Measurements from ENCODE around the gene VTI1A. TPM values are rescaled to one million over a fixed set of nuclear protein-coding genes. Genes with fewer than 3 reads are reported as not detected.

The VTI1A gene
- total and polyA plus RNA-seq, 2 of the 13 experiments (the other 11 are each of a cell fraction or from before 2014, with no cell fraction given), result 11.7 to 32.7 TPM

DNA sequence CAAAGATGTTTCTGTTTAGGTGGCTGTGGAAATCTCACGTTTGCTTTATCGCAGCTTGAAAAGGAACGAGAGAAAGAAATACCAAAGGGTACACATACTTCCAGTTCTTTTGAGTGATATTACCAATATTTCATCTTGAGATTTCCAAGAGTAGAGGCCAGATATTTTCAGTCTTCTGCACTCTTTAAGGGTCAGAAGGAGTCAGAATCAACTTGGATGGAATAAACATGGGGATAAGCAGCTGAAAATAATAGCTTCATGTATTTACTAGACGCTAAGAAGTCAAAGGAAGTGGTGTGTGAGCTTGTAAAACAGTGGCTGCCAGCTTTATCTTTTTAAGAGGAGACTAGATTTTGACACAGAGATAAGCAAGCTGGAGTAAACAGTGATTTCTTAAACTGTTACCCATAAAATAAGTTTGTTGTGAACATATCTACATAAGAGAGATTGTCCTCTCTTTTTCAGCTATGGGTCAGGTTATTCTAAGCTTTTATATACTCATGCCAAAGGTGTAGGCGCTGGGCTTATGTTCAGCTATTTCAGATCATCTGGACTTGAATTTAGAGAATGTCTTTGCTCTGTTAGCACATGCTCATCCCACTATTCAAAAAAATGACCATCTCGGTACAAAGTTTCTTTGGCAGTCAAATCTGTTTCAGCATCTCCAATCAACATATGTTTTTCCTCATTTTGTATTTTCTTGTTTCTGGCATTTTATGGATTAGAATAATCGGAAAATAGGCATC lies 332.2 kb downstream of the VTI1A start:
- no peak for TF ChIP-seq CEBPG (CRISPR knock-in tag; IDR thresholded peaks at IDR 0.05)
- TF ChIP-seq NR2F2 (IDR thresholded peaks at IDR 0.05; ENCODE audit: borderline replicate concordance, low read depth), result no peak
- TF ChIP-seq ZSCAN25 (CRISPR knock-in tag; IDR thresholded peaks at IDR 0.05), result no peak
- TF ChIP-seq ZNF879 (CRISPR knock-in tag; IDR thresholded peaks at IDR 0.05), result no peak
- TF ChIP-seq ATF7-NPFF (CRISPR knock-in tag; IDR thresholded peaks at IDR 0.05; ENCODE audit: low read depth), result no peak
- TF ChIP-seq HMG20A (CRISPR knock-in tag; IDR thresholded peaks at IDR 0.05; ENCODE audit: borderline replicate concordance), result no peak
- TF ChIP-seq MATR3 (CRISPR knock-in tag; IDR thresholded peaks at IDR 0.05), result no peak
- no peak for TF ChIP-seq ZNF556 (CRISPR knock-in tag; IDR thresholded peaks at IDR 0.05; ENCODE audit: borderline replicate concordance)
- in situ Hi-C loops (cut with HindIII; ENCODE audit: extremely low pct_ligation_motif_present, low pct_unique_long_range_greater_than_20kb), result no loop called here
- no peaks in the 10 kb centered on the region for H3K9me3 ChIP-seq (ENCODE audit: low read length)
- H3K4me3 ChIP-seq (replicated peaks in 1 of 3; ENCODE audit: insufficient read depth in 1 of 3, low read depth in 2 of 3, low read length in 3 of 3), result no peak overlapping the region
- CTCF ChIA-PET (ENCODE audit: low intra/inter-chr PET ratio, low total read pairs), result no interaction called here
- no peak for DNase-seq (ENCODE audit: low spot score)
- no peak overlapping the region for H2AFZ ChIP-seq (ENCODE audit: low read length)
- WGBS (ENCODE audit: low lambda C conversion rate), result 85% methylated on average over 7 of the region's 7 CpGs
- peak; percentile 48 for FAIRE-seq
- no peak overlapping the region for H3K27ac ChIP-seq (ENCODE audit: extremely low read length, insufficient read depth, low read length)
- no peaks in the 10 kb centered on the region for H3K27me3 ChIP-seq (ENCODE audit: control insufficient read depth in 1 of 2, insufficient read depth in 2 of 2, low read length in 2 of 2)
- POLR2A ChIA-PET, result interaction anchor here (1.3 kb wide), 1 partner anchor 119 kb away, joined by 3 read pairs; no protein-coding TSS in a partner anchor
- peaks cover 40% of the 10 kb centered on the region for H3K4me1 ChIP-seq (ENCODE audit: insufficient read depth, low read length)
- intact Hi-C loops (cut with micrococcal nuclease; ENCODE audit: unreplicated experiment), result no loop called here
- ATAC-seq, result no peak
- H3K79me2 ChIP-seq (ENCODE audit: insufficient read depth, low read length), result no peaks in the 10 kb centered on the region
- H4K20me1 ChIP-seq (ENCODE audit: insufficient read depth, low read length), result no peaks in the 10 kb centered on the region
- H3K36me3 ChIP-seq (replicated peaks in 1 of 2; ENCODE audit: control insufficient read depth in 1 of 2, insufficient read depth in 2 of 2, low read length in 2 of 2), result peaks cover 0 to 2% of the 10 kb centered on the region in 2 experiments; a peak in 1 of 5 replicates
- H3K9ac ChIP-seq (ENCODE audit: insufficient read depth, low read depth, low read length), result no peak overlapping the region
- no TSS peak for BruUV-seq (replicated peaks)
- H3K4me2 ChIP-seq (ENCODE audit: low read depth, low read length), result no peak overlapping the region

DNA sequence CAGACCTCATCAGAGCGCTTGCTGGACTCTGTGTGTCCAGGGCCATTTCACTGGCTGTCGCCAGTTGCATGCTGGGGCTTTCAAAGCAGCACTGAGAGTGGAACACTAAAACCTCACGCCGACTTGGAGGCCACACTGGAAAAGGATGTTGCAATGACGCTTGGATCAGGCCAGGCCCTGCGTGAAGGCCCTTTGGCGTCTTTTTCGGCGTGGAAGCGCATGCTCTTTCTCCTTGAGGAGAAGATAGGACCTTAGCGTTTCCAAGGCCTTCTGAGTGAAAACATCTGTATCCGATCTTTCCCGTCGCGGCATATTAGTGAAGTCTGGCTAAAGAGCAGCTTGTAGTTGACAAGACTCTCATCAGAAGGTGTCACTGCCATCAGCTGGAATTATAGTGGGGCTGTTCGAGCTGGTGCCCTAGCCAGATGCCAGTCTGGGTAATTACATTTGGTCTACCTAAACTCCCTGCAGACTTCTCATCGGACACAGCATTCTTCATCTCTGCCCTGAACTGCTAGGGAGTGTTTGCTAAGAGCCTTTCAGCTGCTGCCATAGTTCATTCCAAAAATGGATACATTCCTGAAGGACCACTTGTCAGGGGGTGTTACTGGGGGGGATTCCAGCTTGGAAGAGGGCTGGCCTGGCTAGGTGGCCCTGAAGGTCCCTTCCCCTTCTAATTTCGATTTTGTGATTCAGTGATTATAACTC lies 335.3 kb downstream of the VTI1A start:
- H3K36me3 ChIP-seq (replicated peaks in 1 of 2; ENCODE audit: control insufficient read depth in 1 of 2, insufficient read depth in 2 of 2, low read length in 2 of 2), result peaks cover 0 to 2% of the 10 kb centered on the region in 2 experiments; a peak in 1 of 5 replicates
- no TSS peak for BruUV-seq (replicated peaks)
- CTCF ChIA-PET (ENCODE audit: low intra/inter-chr PET ratio, low total read pairs), result no interaction called here
- no peak overlapping the region for H3K4me3 ChIP-seq (replicated peaks in 1 of 3; ENCODE audit: insufficient read depth in 1 of 3, low read depth in 2 of 3, low read length in 3 of 3)
- H4K20me1 ChIP-seq (ENCODE audit: insufficient read depth, low read length), result no peaks in the 10 kb centered on the region
- no peak overlapping the region for H3K4me2 ChIP-seq (ENCODE audit: low read depth, low read length)
- intact Hi-C loops (cut with micrococcal nuclease; ENCODE audit: unreplicated experiment), result no loop called here
- TF ChIP-seq ZBTB38 (CRISPR knock-in tag; IDR thresholded peaks at IDR 0.05) (0 out of 2 replicates have a peak, but pooled peaks have one; percentile 23), KMT2A (CRISPR knock-in tag; IDR thresholded peaks at IDR 0.05) (no peak)
- ATAC-seq (no peak), DNase-seq (ENCODE audit: low spot score) (no peak), FAIRE-seq (no peak)
- H2AFZ ChIP-seq (ENCODE audit: low read length), result no peak overlapping the region
- POLR2A ChIA-PET, result no interaction called here
- H3K9me3 ChIP-seq (ENCODE audit: low read length), result no peaks in the 10 kb centered on the region
- peaks cover 17% of the 10 kb centered on the region for H3K4me1 ChIP-seq (ENCODE audit: insufficient read depth, low read length)
- no peak overlapping the region for H3K9ac ChIP-seq (ENCODE audit: insufficient read depth, low read depth, low read length)
- in situ Hi-C loops (cut with HindIII; ENCODE audit: extremely low pct_ligation_motif_present, low pct_unique_long_range_greater_than_20kb), result no loop called here
- 97% methylated on average over 18 of the region's 18 CpGs for WGBS (ENCODE audit: low lambda C conversion rate)
- no peak overlapping the region for H3K27ac ChIP-seq (ENCODE audit: extremely low read length, insufficient read depth, low read length)
- no peaks in the 10 kb centered on the region for H3K79me2 ChIP-seq (ENCODE audit: insufficient read depth, low read length)
- H3K27me3 ChIP-seq (ENCODE audit: control insufficient read depth in 1 of 2, insufficient read depth in 2 of 2, low read length in 2 of 2), result no peaks in the 10 kb centered on the region

Data from HepG2 (cell line).